Hematopoietic multipotent progenitor cell treated with erythropoietin and hydrocortisone succinate and interleukin-3 and kit ligand, for 6 days (in vitro differentiated cells): ENCODE measurements around the gene ODAD2.
"Not testable (repeated sequence)": the region's sequence is repeated elsewhere in the genome, so short reads cannot be mapped to it uniquely, and the experiment has no call there.

Source experiments
- DNase-seq: peaks from one replicate; pipeline ENCODE4 v3.0.0-alpha.2; 2015

Gene ODAD2

GRCh38 chr10:27998954-27999275, at the start of gene ODAD2:
ODAD2 (minus strand) TSS chr10:27999079; CDS start chr10:27995142, 3,937 bp downstream.
- DNase-seq, result no peak

GRCh38 chr10:28047061-28047460, 48.2 kb upstream of the ODAD2 start:
- no peak for DNase-seq

GRCh38 chr10:28046579-28046978, 47.7 kb upstream of the ODAD2 start:
- DNase-seq, result no peak

- no peak for DNase-seq
These were observed 45.1 kb upstream of the ODAD2 start for GRCh38 chr10:28043941-28044340.

GRCh38 chr10:28036587-28036986, 37.7 kb upstream of the ODAD2 start:
- no peak for DNase-seq

GRCh38 chr10:28020993-28021982, 22.4 kb upstream of the ODAD2 start:
- no peak for DNase-seq

GRCh38 chr10:28020080-28020860, 21.4 kb upstream of the ODAD2 start:
- no peak for DNase-seq

- no peak for DNase-seq
These were observed 15.8 kb upstream of the ODAD2 start for GRCh38 chr10:28014651-28015050.

GRCh38 chr10:28012990-28013515, 14.2 kb upstream of the ODAD2 start:
- no peak for DNase-seq

GRCh38 chr10:28010821-28011220, 11.9 kb upstream of the ODAD2 start:
- DNase-seq, result no peak

- DNase-seq, result no peak
These were observed 9.2 kb upstream of the ODAD2 start for GRCh38 chr10:28008054-28008453.

- DNase-seq, result no peak
These were observed 2.5 kb upstream of the ODAD2 start for GRCh38 chr10:28001353-28001752.

- DNase-seq, result peak; percentile 20
These were observed 513 bp downstream of the ODAD2 start for GRCh38 chr10:27998178-27998953.

- DNase-seq, result no peak
These were observed 1.1 kb downstream of the ODAD2 start for GRCh38 chr10:27997865-27998177.

- no peak for DNase-seq
These were observed 3.6 kb downstream of the ODAD2 start for GRCh38 chr10:27995311-27995710.

- DNase-seq, result not testable (repeated sequence)
These were observed 9.5 kb downstream of the ODAD2 start for GRCh38 chr10:27989357-27989756.

GRCh38 chr10:27986821-27987220, 12.1 kb downstream of the ODAD2 start:
- DNase-seq, result no peak

GRCh38 chr10:27982875-27983543, 15.9 kb downstream of the ODAD2 start:
- DNase-seq, result no peak

- DNase-seq, result no peak
These were observed 17.1 kb downstream of the ODAD2 start for GRCh38 chr10:27981744-27982143.

- DNase-seq, result not testable (repeated sequence)
These were observed 28.1 kb downstream of the ODAD2 start for GRCh38 chr10:27970795-27971194.

- DNase-seq, result not testable (repeated sequence)
These were observed 28.9 kb downstream of the ODAD2 start for GRCh38 chr10:27969931-27970330.

- DNase-seq, result no peak
These were observed 39.7 kb downstream of the ODAD2 start for GRCh38 chr10:27959093-27959715.
